ACHN (cell line): ENCODE results near the gene ACAP3.

Experiments used
- DNase-seq: peaks from one replicate; pipeline ENCODE4 v3.0.0-alpha.2; 2015
- in situ Hi-C: cut with HindIII; loops from 2 replicates; pipeline ENCODE4 v1.10.0; 2017; ENCODE audit warnings: low sequenced_read_pairs, low pct_ligation_motif_present, low pct_unique_long_range_greater_than_20kb

ACAP3 gene

DNA sequence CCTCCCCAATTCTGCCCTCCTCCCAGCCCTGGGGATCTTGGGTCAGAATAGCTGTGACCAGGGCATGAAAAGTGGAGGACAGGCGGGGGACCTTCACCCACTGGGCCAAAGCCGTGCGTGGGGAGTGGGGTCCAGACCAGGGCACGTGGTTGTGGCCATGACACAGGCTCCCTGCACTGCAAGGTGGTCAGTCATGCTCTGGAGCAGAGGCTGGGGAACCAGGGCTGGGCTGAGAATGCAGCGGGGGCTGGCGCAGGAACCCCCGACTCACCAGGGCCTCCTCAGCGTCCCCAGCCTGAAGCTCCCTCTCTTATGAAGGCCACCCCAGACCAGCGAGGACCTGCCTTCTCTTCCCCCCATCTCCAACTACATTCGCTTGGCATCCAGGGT lies 38.8 kb upstream of the ACAP3 start:
- in situ Hi-C loops: no loop called here
- no peak for DNase-seq

DNA sequence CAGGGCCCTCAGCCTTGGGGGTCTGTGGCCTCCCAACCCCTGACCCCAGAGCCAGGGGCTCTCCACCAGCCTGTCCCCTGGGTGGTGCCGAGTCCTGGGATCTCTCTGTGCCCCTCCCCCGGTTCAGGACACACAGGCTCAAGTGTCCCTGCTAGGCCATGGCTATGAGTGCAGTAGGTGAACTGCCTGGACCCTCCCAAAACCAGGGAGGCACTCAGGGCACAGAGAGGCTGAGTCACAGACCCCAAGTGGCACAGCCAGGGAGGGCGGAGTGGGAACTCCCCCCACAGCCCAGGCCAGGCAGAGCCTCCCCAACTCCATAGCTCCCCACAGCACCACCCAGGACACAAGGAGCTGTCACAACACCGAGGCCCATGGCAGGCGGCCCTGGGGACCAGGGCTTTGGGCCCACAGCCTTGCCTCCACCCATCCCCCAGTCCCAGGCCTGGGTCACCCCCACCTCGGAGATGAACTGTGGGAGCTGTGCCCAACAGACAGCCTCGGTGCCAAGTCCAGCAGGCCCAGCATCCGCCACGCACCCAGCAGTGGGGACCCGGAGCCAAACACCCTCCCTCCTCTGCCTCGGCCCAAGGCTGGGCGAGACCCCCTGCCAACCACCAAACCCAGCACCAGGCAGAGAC lies 38.2 kb upstream of the ACAP3 start:
- in situ Hi-C loops: no loop called here
- DNase-seq: no peak

DNA sequence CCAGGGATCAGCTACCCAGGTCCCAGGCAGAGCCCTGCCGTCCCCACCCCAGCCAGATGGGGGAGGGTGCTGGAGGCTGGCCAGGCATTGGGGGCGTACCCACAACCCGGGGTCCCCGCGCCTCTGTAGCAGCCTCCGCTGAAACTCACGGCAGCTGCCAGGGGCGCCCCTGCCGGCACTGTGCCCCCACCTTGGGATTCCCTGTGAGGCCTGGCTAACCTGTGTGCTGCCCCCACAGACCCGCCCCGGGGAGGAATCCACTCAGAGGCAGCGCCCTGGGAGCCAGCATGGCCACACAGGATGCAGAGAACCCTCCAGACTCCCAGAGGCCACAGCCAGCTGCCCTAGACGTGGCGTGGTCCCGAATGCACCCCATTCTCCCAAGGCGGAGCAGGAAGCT lies 37.7 kb upstream of the ACAP3 start:
- DNase-seq: no peak
- in situ Hi-C loops: no loop called here

DNA sequence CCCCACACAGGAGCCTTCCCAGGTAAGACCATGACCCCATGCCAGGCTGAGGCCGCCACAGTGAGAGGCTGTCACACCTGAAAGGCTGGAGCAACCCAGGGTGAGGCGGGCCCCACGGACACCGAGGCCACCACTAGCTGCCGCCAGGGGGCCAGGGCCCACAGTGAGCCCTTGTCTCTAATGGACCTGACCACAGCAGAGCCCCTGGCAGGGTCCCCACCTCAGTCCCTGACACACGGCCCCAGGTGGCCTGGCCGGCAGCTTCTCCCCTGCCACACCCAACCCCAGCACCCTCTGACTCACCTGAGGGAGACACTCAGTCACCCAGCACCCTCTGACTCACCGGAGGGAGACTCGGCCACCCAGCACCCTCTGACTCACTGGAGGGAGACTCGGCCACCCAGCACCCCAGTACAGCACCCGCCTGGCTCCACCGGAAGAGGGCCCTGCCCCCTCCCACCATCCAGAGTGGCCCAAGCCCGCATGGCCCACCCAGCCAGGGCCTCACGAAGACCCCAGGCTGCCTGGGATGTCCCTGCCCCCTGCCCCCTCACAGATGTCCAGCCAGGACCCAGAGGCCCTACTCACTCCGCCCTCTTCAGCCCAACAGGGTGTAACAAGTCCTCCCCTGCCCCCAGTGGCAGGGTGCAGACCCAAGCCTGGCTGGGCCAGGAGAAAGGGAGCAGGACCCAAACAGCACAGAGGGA lies 37.1 kb upstream of the ACAP3 start:
- DNase-seq: peak; percentile 78
- in situ Hi-C loops: no loop called here

DNA sequence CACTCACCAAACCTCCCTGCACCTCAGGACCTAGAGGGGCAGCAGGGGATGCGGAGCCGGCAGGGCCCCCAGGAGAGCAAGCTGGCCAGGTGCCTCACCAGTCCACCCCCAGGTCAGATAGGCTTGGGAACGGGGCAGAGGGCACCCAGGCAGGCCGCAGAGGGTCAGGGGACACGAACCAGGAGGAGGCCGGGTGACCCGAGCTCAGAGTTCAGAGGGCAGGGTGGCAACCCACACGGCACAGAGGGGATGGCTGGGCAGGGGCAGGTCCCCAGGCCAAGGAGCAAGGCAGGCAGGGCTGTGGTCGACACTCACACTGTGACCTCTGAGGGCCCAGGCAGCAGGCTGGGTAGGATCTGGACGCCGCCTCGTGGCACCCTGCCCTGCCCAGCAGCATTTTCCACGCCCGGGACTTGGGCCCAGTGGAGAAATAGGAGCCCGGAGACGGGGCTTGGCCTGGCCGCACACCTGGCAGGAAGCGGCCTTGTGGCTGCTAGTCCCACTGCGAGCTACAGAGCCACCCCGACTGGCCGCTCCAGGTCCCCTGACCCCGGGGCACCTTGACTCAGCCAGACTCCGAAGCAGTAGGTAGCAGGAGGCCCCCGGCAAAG lies 36.2 kb upstream of the ACAP3 start:
- no peak for DNase-seq
- in situ Hi-C loops: no loop called here

DNA sequence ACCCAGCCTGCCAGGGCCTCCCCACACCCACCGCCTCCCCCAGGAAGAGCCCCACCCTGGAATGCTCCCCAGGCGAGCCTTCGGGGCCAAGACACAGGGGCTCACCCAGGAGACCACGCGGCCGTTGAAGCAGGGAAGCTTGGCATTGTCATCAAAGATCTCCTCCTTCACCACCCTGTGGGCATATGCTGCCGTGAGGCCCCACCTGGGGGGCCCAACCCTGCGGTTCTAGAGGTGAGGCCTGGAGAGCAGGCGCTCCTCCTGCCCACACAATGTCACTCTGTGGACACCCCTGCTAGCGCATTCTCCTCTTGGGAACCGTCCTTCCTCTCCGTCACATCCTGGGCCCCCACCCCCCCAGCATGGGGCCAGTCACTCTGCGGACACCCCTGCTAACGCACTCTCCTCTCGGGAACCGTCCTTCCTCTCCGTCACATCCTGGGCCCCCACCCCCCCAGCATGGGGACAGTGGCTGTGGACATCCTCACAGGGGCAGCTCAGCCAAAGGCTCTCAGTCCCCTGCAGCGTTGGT lies 34.9 kb upstream of the ACAP3 start:
- DNase-seq: no peak
- in situ Hi-C loops: no loop called here

DNA sequence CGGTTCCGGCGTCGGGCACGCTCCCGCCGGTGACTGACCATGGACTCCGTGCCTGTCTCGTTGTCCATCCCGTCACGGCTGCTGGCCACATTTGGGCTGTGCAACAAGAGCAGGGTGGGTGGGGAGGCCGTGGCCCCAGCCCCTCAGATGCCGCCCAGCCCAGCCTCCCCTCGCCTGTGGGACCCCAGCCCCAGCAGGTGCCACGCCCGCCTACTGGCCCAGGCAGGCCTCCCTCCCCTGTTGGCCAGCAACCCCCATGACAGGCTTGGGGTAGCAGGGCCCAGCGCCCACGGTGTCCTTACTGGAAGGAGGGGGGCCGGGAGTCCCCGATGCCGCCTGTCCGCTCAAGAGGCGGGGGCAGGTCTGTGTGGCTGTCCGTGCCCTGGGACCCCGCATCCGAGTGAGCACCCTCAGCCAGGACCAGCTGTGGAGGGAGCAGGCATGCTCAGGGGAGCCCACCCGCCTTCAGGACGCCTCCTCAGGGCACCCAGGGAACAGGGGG lies 34.4 kb upstream of the ACAP3 start:
- DNase-seq: no peak
- in situ Hi-C loops: no loop called here

DNA sequence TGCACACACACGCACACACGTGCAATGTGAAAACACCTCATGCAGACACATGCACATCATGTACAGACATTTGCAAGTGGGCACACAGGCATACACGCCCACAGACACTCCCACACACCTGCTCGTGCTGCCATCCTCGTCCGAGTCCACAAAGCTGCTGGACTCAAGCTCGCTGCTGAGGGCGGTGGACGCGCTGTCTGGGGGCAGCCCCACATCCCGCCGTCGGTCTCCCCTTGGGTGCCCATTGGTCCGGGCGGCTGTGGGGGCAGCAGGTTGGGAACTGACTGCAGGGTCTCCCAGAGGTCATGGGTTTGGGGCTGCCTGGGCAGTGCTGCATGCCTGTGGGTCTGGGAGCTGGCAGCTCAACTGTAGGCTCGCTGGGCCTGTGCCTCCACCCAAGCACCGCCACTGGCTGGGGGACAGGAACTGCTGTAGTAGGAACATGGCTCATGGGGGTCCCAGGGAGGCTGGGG lies 33.9 kb upstream of the ACAP3 start:
- in situ Hi-C loops: no loop called here
- DNase-seq: no peak

DNA sequence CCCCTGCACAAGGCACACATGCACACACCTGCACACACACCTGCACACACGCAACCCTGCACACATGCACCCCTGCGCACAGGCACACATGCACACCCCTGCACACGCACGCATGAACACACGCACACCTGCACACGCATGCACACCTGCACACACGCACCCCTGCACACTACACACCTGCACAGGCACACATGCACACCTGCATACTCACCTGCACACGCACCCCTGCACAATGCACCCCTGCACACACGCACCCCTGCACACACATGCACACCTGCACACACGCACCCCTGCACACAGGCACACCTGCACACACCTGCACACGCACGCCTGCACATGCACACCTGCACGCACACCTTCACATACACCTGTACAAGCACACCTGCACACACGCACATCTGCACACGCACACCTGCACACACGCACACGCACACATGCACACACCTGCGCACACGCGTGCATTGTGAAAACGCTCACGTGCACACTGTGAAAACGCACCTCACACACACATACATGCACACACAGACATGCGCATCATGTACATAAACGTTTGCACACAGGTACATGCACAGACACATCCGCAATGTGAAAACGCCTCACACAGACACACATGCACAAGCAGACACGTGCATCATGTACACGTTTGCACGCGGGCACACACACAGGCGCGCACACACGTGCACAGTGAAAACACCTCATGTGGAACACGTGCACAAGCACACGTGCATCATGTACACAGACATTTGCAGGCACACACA lies 33.2 kb upstream of the ACAP3 start:
- no peak for DNase-seq

DNA sequence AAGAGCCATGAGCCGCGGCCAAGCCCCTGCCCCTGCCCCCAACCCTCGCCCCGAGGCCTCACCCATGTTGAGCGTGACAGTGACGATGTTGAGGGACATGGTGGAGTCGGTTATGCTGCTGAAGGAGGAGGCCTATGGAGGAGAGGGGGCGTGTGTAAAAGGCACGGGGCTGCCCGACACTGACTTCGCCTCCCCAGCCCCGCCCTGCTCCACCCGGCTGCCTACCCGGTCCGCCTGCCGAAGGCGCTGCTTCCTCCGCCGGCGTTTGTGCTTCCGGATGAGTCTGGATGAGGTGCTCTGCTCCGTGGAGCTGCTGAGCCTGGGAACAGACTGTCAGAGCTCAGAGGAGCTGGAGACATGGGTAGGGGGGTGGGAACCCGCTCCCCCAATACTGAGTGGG lies 32.5 kb upstream of the ACAP3 start:
- no peak for DNase-seq
- in situ Hi-C loops: no loop called here

More for the DNA sequence above, 33.2 kb upstream of the ACAP3 start:
- in situ Hi-C loops: no loop called here

DNA sequence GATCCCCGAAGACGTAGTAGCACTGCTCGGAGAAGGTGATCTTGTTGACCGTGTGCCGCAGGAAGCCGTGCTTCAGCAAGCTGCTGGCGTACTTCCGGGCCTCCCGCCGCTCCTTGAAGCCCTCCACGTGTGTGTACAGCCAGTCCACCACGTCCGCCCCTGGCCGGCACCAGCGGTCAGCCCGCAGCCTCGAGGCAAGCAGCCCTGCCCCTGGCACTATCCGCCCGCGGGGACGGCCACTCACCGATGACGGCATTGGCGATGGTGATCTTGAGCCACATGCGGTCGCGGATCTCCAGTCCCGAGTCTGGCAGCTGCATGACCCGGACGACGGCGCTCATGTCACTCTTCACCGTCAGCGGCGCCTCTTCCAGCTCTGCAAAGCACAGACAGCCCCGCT lies 30.5 kb upstream of the ACAP3 start:
- in situ Hi-C loops: no loop called here
- no peak for DNase-seq

DNA sequence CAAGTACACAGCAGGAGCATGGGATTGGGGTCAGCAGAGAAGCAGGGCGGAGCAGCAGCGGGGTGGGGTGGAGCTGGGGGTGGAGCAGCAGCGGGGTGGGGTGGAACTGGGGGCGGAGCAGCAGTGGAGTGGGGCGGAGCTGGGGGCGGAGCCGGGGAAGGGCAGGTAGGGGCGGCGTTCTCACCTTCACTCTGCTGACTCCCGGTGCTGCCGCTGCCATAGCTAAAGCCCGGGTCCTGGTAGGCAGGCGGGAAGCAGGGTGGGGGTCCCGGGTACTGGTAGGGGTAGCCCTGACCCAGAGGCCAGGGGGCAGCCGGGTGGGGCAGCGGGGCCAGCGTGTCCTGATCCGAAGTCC lies 30.0 kb upstream of the ACAP3 start:
- DNase-seq: no peak

DNA sequence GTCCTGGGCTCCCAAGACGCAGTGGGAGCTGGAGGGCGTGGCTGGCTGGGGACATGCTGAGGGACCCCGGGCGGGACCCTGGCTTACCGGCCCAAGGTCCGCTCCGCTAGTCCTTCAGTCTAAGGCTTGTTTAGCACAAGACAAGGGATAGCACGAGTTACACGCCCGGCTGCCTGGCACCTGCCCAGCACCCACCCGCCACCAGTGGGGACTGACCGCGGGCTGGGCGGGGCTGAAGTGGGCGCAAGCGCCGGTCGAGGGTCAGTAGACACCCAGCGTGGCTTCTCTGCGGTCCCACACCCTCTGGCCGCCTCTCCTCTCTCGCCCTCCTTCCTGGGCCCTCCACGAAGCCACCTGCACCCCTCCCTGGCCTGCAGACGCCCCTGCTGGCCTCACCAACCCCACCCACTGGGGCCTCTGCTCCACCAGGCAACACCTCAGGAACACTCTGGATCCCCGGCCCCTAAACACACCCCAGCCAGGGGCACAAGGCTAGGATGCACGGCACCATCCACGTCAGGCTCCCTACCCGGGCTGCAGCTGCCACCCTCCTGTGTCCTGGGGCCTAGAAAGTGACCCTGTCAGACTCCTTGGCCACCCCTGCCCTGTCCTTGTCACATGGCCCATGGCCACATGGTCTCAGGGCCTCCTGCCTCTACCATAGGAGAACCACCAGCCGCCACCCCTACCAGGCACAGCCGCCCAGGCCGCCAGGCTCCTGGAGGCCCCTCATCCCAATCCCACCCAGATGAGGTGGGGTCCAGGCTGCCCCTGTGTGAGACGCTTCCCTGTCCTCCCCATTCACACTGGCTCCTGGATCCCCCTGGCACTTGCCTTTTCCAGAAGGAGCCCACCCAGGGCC lies 29.4 kb upstream of the ACAP3 start:
- no peak for DNase-seq
- in situ Hi-C loops: no loop called here

More for the DNA sequence above, 30.0 kb upstream of the ACAP3 start:
- in situ Hi-C loops: no loop called here

DNA sequence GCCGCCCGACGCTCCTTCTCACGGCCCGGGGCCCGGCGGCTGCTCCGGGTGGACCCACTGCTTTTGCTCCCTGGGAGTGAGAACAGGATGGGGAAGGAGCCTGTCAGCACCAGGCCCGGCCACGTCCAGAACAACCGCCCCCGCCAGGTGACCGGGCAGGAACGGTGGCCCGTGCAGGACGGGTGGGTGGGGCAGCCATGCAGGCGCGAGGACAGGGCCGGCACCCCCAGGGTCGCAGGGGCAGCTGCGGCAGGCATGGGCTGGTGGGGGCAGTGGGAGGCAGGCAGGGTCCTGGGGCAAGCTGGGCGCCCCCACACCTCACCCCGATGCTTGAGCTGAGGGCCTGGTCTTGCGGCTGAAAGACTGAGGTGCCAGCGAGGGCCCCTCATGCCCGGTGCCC lies 28.7 kb upstream of the ACAP3 start:
- no peak for DNase-seq
- in situ Hi-C loops: no loop called here

DNA sequence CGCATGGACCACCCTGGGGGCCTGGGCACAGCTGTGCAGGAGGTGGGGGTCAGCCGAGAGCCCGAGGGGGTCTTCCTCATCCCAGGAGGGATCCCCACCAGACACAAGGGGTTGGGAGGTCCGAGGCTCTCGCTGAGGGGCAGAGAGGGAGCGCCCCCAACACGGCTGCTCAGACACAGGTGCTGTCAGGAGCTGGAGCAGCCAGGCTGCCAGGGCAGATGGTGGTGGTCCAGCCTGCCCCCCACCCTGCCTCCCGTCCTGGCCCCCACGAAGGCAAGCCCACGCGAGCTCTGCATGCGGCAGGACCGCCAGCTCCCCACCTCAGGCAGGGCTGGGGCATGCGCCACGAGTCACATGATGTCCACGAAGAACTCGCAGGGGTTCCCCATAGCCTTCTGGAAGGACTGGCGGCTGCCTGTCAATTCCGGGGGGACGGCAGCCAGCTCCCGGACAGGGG lies 28.1 kb upstream of the ACAP3 start:
- DNase-seq: no peak
- in situ Hi-C loops: no loop called here

DNA sequence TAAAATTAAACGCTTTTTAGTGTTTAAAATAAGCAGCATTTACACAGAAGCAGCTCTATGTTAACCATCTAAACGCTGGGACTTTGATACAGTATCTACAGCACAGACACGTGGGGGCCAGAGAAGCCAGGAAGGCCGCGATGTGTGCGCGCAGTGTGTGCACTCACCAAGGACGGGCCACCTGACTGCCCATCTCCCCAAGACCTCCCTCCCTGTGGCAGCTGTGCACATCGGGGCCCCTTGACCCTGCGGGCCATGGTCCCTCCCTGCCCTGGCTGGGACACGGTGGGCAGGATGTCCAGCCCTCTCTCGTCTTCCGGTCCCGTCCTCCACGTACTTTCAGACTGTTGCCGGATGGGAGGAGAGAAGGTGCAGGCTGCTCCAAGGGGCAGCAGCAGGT lies 27.6 kb upstream of the ACAP3 start:
- DNase-seq: no peak
- in situ Hi-C loops: no loop called here

DNA sequence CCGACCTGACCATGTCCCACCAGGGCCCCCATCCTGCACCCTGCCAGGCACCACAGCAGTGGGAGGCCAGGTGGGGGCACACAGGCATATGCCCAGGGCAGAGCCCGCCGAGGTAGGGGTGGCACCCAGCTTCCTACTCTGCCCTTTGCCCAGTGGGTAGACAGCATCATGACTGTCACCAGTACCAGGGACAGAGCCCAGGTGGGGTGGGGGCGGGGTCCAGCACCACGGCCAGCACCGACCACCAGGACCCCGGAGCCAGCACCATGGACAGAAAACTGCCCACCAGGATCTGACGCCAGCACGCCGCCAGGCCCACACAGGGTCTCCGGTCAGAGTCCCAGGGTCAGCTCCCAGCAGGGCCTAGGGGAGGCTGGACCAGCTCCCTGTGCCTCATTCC lies 27.1 kb upstream of the ACAP3 start:
- no peak for DNase-seq
- in situ Hi-C loops: no loop called here
